T-helper 17 cell (primary cell): ENCODE measurements around the gene PAIP2. TPM values are rescaled to one million over a fixed set of nuclear protein-coding genes. Genes with fewer than 3 reads are reported as not detected.
"Not testable (repeated sequence)": the region's sequence is repeated elsewhere in the genome, so short reads cannot be mapped to it uniquely, and the experiment has no call there.

ENCODE experiments used
- ATAC-seq: fragments of 150-1000 bp; cut with Tn5 transposase; 2 replicates; pipeline ENCODE4 v1.10.0; 2021; ENCODE audit warnings: mild to moderate bottlenecking, moderate library complexity
- DNase-seq, 3 donors: peaks; one replicate each; pipeline versions ENCODE4 v3.0.0 to v3.0.0-alpha.2; 2020 to 2021
- H3K9me3 ChIP-seq: one replicate; pipeline ENCODE4 v1.7.0; 2013; ENCODE audit warnings: low read length, mild to moderate bottlenecking; ENCODE audit not compliant: control insufficient read depth, poor library complexity, severe bottlenecking
- H3K27ac Mint-ChIP-seq: one replicate; pipeline ENCODE4 v1.8.0; 2022; ENCODE audit warnings: mild to moderate bottlenecking, moderate library complexity, mixed read lengths
- H3K27me3 Mint-ChIP-seq: one replicate; pipeline ENCODE4 v1.8.0; 2022; ENCODE audit warnings: mixed read lengths
- H3K36me3 Mint-ChIP-seq: one replicate; pipeline ENCODE4 v1.8.0; 2022; ENCODE audit warnings: low read depth, mixed read lengths
- H3K4me1 Mint-ChIP-seq: one replicate; pipeline ENCODE4 v1.8.0; 2022; ENCODE audit warnings: mild to moderate bottlenecking, mixed read lengths
- H3K4me3 Mint-ChIP-seq: one replicate; pipeline ENCODE4 v1.8.0; 2022; ENCODE audit warnings: mild to moderate bottlenecking, moderate library complexity, mixed read lengths
- total RNA-seq, 4 donors: library from RNA in 2 of 4; stranded (reverse) in 2 of 4; gene quantifications; one replicate each; pipeline ENCODE4 v1.2.3 and lab custom pipeline; 2022 to 2026

Gene PAIP2
- total RNA-seq, 2 donors from 2014 or later = 106 to 123 TPM

- H3K9me3 ChIP-seq = no peaks in the 10 kb centered on the region
- Mint-ChIP-seq H3K4me1 (peaks cover 70% of the 10 kb centered on the region), H3K4me3 (peak overlapping the region; percentile 75), H3K27me3 (no peaks in the 10 kb centered on the region), H3K27ac (no peak overlapping the region), H3K36me3 (peaks cover 4% of the 10 kb centered on the region)
- ATAC-seq (no peak), DNase-seq (no peak)
These were observed 37.0 kb upstream of the PAIP2 start for GRCh38 chr5:139304391-139305324.

- peaks cover 4% of the 10 kb centered on the region for H3K36me3 Mint-ChIP-seq
- peak overlapping the region; percentile 54 for H3K27ac Mint-ChIP-seq
- H3K27me3 Mint-ChIP-seq = no peaks in the 10 kb centered on the region
- no peaks in the 10 kb centered on the region for H3K9me3 ChIP-seq
- peak; percentile 47 for ATAC-seq
- H3K4me3 Mint-ChIP-seq = peak overlapping the region; percentile 56
- H3K4me1 Mint-ChIP-seq = peaks cover 74% of the 10 kb centered on the region
- DNase-seq = no peak
These were observed 35.5 kb upstream of the PAIP2 start for GRCh38 chr5:139306197-139306596.

GRCh38 chr5:139306628-139307379, 34.9 kb upstream of the PAIP2 start:
- peaks cover 4% of the 10 kb centered on the region for H3K36me3 Mint-ChIP-seq
- H3K4me1 Mint-ChIP-seq = peaks cover 71% of the 10 kb centered on the region
- no peaks in the 10 kb centered on the region for H3K9me3 ChIP-seq
- H3K4me3 Mint-ChIP-seq = peak overlapping the region; percentile 56
- no peaks in the 10 kb centered on the region for H3K27me3 Mint-ChIP-seq
- H3K27ac Mint-ChIP-seq = peak overlapping the region; percentile 54
- ATAC-seq (no peak), DNase-seq (no peak)

- Mint-ChIP-seq H3K4me3 (peak overlapping the region; percentile 78), H3K36me3 (peaks cover 4% of the 10 kb centered on the region), H3K4me1 (peaks cover 62% of the 10 kb centered on the region), H3K27ac (peak overlapping the region; percentile 54), H3K27me3 (no peaks in the 10 kb centered on the region)
- DNase-seq = no peak
- no peaks in the 10 kb centered on the region for H3K9me3 ChIP-seq
- ATAC-seq = no peak
These were observed 32.9 kb upstream of the PAIP2 start for GRCh38 chr5:139308797-139309196.

GRCh38 chr5:139310715-139311186, 30.9 kb upstream of the PAIP2 start:
- not testable (repeated sequence) for DNase-seq, H3K36me3 Mint-ChIP-seq, H3K27me3 Mint-ChIP-seq, H3K9me3 ChIP-seq
- peak overlapping the region; percentile 74 for H3K4me3 Mint-ChIP-seq
- peak overlapping the region; percentile 56 for H3K27ac Mint-ChIP-seq
- ATAC-seq = peak; percentile 9
- H3K4me1 Mint-ChIP-seq = peaks cover 53% of the 10 kb centered on the region

GRCh38 chr5:139312075-139312474, 29.6 kb upstream of the PAIP2 start:
- H3K9me3 ChIP-seq = no peaks in the 10 kb centered on the region
- no peaks in the 10 kb centered on the region for H3K27me3 Mint-ChIP-seq
- ATAC-seq = no peak
- H3K36me3 Mint-ChIP-seq = peaks cover 4% of the 10 kb centered on the region
- no peak overlapping the region for H3K4me3 Mint-ChIP-seq
- DNase-seq = no peak
- H3K27ac Mint-ChIP-seq = no peak overlapping the region
- peaks cover 43% of the 10 kb centered on the region for H3K4me1 Mint-ChIP-seq

GRCh38 chr5:139314276-139314675, 27.4 kb upstream of the PAIP2 start:
- H3K27ac Mint-ChIP-seq = peak overlapping the region; percentile 14
- no peak overlapping the region for H3K4me3 Mint-ChIP-seq
- ATAC-seq (no peak), DNase-seq (no peak)
- H3K27me3 Mint-ChIP-seq = no peaks in the 10 kb centered on the region
- no peaks in the 10 kb centered on the region for H3K9me3 ChIP-seq
- H3K36me3 Mint-ChIP-seq = no peaks in the 10 kb centered on the region
- peaks cover 24% of the 10 kb centered on the region for H3K4me1 Mint-ChIP-seq

GRCh38 chr5:139315056-139315615, 26.5 kb upstream of the PAIP2 start:
- no peaks in the 10 kb centered on the region for H3K27me3 Mint-ChIP-seq
- DNase-seq (no peak), ATAC-seq (no peak)
- H3K4me3 Mint-ChIP-seq = no peak overlapping the region
- H3K9me3 ChIP-seq = no peaks in the 10 kb centered on the region
- peaks cover 19% of the 10 kb centered on the region for H3K4me1 Mint-ChIP-seq
- H3K36me3 Mint-ChIP-seq = no peaks in the 10 kb centered on the region
- H3K27ac Mint-ChIP-seq = no peak overlapping the region

- ATAC-seq (peak; percentile 45), DNase-seq (no peak)
- Mint-ChIP-seq H3K27ac (peak overlapping the region; percentile 89), H3K4me1 (peaks cover 12% of the 10 kb centered on the region), H3K36me3 (no peaks in the 10 kb centered on the region), H3K4me3 (peak overlapping the region; percentile 63), H3K27me3 (no peaks in the 10 kb centered on the region)
- H3K9me3 ChIP-seq = no peaks in the 10 kb centered on the region
These were observed 5.8 kb upstream of the PAIP2 start for GRCh38 chr5:139335811-139336210.

- no peaks in the 10 kb centered on the region for H3K9me3 ChIP-seq
- H3K4me1 Mint-ChIP-seq = peaks cover 42% of the 10 kb centered on the region
- H3K27ac Mint-ChIP-seq = no peak overlapping the region
- H3K36me3 Mint-ChIP-seq = peaks cover 3% of the 10 kb centered on the region
- no peaks in the 10 kb centered on the region for H3K27me3 Mint-ChIP-seq
- DNase-seq = no peak
- ATAC-seq = no peak
- no peak overlapping the region for H3K4me3 Mint-ChIP-seq
These were observed 1.6 kb upstream of the PAIP2 start for GRCh38 chr5:139340051-139340450.

GRCh38 chr5:139341187-139341688, 416 bp upstream of the PAIP2 start:
- ATAC-seq (peak; percentile 36), DNase-seq (no peak)
- H3K27me3 Mint-ChIP-seq = no peaks in the 10 kb centered on the region
- H3K9me3 ChIP-seq = no peaks in the 10 kb centered on the region
- peaks cover 42% of the 10 kb centered on the region for H3K4me1 Mint-ChIP-seq
- H3K4me3 Mint-ChIP-seq = peak overlapping the region; percentile 100
- H3K36me3 Mint-ChIP-seq = peaks cover 3% of the 10 kb centered on the region
- peak overlapping the region; percentile 98 for H3K27ac Mint-ChIP-seq

- peak overlapping the region; percentile 98 for H3K27ac Mint-ChIP-seq
- peak in 2 of 3 donors; percentile 67 to 74 for DNase-seq
- peak overlapping the region; percentile 100 for H3K4me3 Mint-ChIP-seq
- H3K9me3 ChIP-seq = no peaks in the 10 kb centered on the region
- no peak for ATAC-seq
- H3K27me3 Mint-ChIP-seq = no peaks in the 10 kb centered on the region
- H3K36me3 Mint-ChIP-seq = peaks cover 3% of the 10 kb centered on the region
- peaks cover 44% of the 10 kb centered on the region for H3K4me1 Mint-ChIP-seq
These were observed 719 bp downstream of the PAIP2 start for GRCh38 chr5:139342423-139342723.

GRCh38 chr5:139343476-139343875, 1.8 kb downstream of the PAIP2 start:
- Mint-ChIP-seq H3K27ac (no peak overlapping the region), H3K27me3 (no peaks in the 10 kb centered on the region), H3K4me3 (peak overlapping the region; percentile 100), H3K4me1 (peaks cover 44% of the 10 kb centered on the region), H3K36me3 (peaks cover 3% of the 10 kb centered on the region)
- DNase-seq = no peak
- H3K9me3 ChIP-seq = no peaks in the 10 kb centered on the region
- no peak for ATAC-seq
